Islet precursor cell (in vitro differentiated cells): ENCODE results near the gene NEB.

ENCODE experiments used
- DNase-seq: peaks from one replicate; pipeline ENCODE4 v3.0.0-alpha.2; 2018

NEB gene

DNA sequence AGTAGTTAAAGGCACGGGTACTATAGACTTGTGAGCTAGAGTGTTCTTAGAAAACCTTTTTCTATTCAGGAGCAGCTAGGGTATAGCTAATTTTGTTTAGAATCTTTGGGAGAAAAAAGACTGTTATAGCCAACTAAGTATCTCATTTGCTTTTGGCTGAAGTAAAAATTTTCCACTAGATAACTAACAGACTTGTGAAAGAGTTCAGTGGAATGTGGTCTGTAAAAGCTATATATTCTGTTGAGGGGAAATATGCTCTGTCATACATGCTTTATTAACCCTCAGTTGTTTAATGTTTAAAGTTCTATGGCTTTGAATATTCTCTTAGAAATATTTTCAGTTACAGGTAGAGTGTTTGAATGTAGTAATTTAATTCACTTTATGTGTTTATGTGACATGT, 274.9 kb downstream of the NEB start:
- no peak for DNase-seq

- DNase-seq: no peak
These were observed 295.1 kb downstream of the NEB start for GRCh38 chr2:151439127-151439526.

DNA sequence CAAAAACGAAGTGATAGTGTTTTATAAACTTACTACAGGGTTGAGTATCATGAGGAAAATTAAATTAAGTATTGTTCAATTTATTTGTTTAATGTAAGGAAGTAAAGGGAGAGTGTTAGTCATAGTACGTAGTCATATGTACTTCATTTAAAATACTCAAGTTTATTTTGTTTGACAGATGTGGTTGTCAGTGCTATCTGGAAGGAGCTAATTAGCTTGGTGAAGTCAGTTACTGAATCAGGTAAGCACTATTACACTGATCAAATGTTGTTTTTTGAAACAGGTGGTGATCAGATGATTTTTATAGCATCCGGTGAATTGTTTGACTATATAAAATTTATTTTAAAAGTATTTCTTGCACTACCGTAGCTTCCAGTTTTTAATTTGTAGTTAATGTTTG, 295.8 kb downstream of the NEB start:
- DNase-seq: no peak

GRCh38 chr2:151437630-151438029, 296.6 kb downstream of the NEB start:
- no peak for DNase-seq
